Fibroblast of lung (primary cell): ENCODE measurements around the gene NAA10. TPM values are rescaled to one million over a fixed set of nuclear protein-coding genes. Genes with fewer than 3 reads are reported as not detected.

ENCODE experiments used
- DNase-seq, 2 donors: peaks; one replicate each; pipeline versions ENCODE4 v3.0.0 to v3.0.0-alpha.2; 2010; ENCODE audit warnings: low read depth in 2 of 2
- H2AFZ ChIP-seq: 2 replicates; pipeline ENCODE4 v1.5.1; 2012; ENCODE audit warnings: low read length, control low read depth, inconsistent platforms
- H3K27ac ChIP-seq: 2 replicates; pipeline ENCODE4 v1.5.1; 2011; ENCODE audit warnings: low read length, control low read depth; ENCODE audit not compliant: insufficient read depth
- H3K27me3 ChIP-seq: 2 replicates; pipeline ENCODE4 v1.5.1; 2011; ENCODE audit warnings: mild to moderate bottlenecking, low read length; ENCODE audit not compliant: control insufficient read depth, insufficient read depth
- H3K36me3 ChIP-seq: 2 replicates; pipeline ENCODE4 v1.5.1; 2011; ENCODE audit warnings: low read length; ENCODE audit not compliant: control insufficient read depth, insufficient read depth
- H3K4me1 ChIP-seq: 2 replicates; pipeline ENCODE4 v1.5.1; 2011; ENCODE audit warnings: low read length; ENCODE audit not compliant: control insufficient read depth, insufficient read depth; ENCODE audit errors: extremely low read depth
- H3K4me2 ChIP-seq: 2 replicates; pipeline ENCODE4 v1.5.1; 2011; ENCODE audit warnings: low read length, control low read depth; ENCODE audit not compliant: insufficient read depth; ENCODE audit errors: extremely low read depth
- H3K4me3 ChIP-seq, 4 experiments: fragments of 200-600 bp in 1 of 4; sonication (generic) in 1 of 4; replicated peaks in 1 of 4; 2 replicates each; pipeline ENCODE4 v1.5.1; 2011 to 2016; ENCODE audit warnings: low read length in 4 of 4, low read depth in 3 of 4, mild to moderate bottlenecking in 3 of 4, control low read depth in 2 of 4, inconsistent platforms in 1 of 4, mixed read lengths in 1 of 4; ENCODE audit not compliant: insufficient read depth in 1 of 4; ENCODE audit errors: control extremely low read depth in 1 of 4
- H3K79me2 ChIP-seq: 2 replicates; pipeline ENCODE4 v1.5.1; 2012; ENCODE audit warnings: mild to moderate bottlenecking, low read length, inconsistent platforms; ENCODE audit not compliant: control insufficient read depth, insufficient read depth
- H3K9ac ChIP-seq: 2 replicates; pipeline ENCODE4 v1.5.1; 2011; ENCODE audit warnings: mild to moderate bottlenecking, low read length, control low read depth; ENCODE audit not compliant: insufficient read depth
- H3K9me3 ChIP-seq: 2 replicates; pipeline ENCODE4 v1.5.1; 2012; ENCODE audit warnings: low read depth, low read length; ENCODE audit not compliant: control insufficient read depth, insufficient read depth
- H4K20me1 ChIP-seq: 2 replicates; pipeline ENCODE4 v1.5.1; 2011; ENCODE audit warnings: low read length; ENCODE audit not compliant: control insufficient read depth, insufficient read depth; ENCODE audit errors: extremely low read depth
- EZH2 ChIP-seq: IDR thresholded peaks from 2 replicates; pipeline ENCODE4 v1.5.1; 2012; ENCODE audit warnings: low read length, control low read depth, mild to moderate bottlenecking; ENCODE audit errors: missing control alignments
- polyA plus RNA-seq, 2 donors: library from polyadenylated mRNA; depleted of rRNA in 1 of 2; stranded (reverse) in 1 of 2; unstranded in 1 of 2; fragments of >200 nt; gene quantifications; 2 replicates each; pipeline ENCODE4 v1.2.1, GENCODE V29; 2011 to 2012; ENCODE audit warnings: missing spikeins in 1 of 2
- total RNA-seq: library from RNA; depleted of rRNA; stranded (reverse); fragments of >200 nt; gene quantifications from 2 replicates; pipeline ENCODE4 v1.2.1, GENCODE V29; 2014
- TF ChIP-seq, protein P1 (sequence below), 2 donors: IDR thresholded peaks in 1 of 2; conservative IDR thresholded peaks in 1 of 2; 1 replicate in 1 of 2; 2 replicates in 1 of 2; pipeline ENCODE4 v1.5.1; 2011 to 2012; ENCODE audit warnings: low read length in 2 of 2, control low read depth in 1 of 2, inconsistent platforms in 1 of 2, low read depth in 1 of 2, mild to moderate bottlenecking in 1 of 2

NAA10 gene
- total and polyA plus RNA-seq, 2 donors (not counting 1 experiment from before 2014, with no cell fraction given) = 37.0 to 66.2 TPM

DNA sequence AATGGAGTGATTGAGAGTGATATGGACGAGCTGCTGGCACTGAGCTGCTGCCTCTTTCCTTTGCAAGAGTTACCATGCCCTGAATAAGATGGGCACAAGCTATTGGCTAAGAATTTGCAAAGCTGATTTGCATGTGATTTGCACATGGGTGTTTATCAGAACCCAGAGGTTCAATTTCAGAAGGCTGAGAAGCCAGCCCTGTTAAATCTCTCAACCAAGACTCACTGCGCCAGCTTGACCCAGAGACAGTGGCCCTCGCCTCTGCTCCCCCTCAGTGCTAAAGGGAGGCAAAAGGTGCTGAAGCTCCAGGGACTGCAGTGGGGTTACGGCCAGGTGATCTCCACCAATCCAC is 9.5 kb downstream of the NAA10 start:
- Histone ChIP-seq H2AFZ (no peak overlapping the region), H3K4me3 (no peak overlapping the region), H3K79me2 (no peaks in the 10 kb centered on the region), H3K9ac (no peak overlapping the region), H3K9me3 (no peaks in the 10 kb centered on the region), H3K27me3 (no peaks in the 10 kb centered on the region), H3K4me2 (no peak overlapping the region), H4K20me1 (no peaks in the 10 kb centered on the region), H3K27ac (no peak overlapping the region), H3K36me3 (peaks cover 3% of the 10 kb centered on the region), H3K4me1 (peaks cover 7% of the 10 kb centered on the region)
- DNase-seq = no peak
- TF ChIP-seq, protein P1, sequence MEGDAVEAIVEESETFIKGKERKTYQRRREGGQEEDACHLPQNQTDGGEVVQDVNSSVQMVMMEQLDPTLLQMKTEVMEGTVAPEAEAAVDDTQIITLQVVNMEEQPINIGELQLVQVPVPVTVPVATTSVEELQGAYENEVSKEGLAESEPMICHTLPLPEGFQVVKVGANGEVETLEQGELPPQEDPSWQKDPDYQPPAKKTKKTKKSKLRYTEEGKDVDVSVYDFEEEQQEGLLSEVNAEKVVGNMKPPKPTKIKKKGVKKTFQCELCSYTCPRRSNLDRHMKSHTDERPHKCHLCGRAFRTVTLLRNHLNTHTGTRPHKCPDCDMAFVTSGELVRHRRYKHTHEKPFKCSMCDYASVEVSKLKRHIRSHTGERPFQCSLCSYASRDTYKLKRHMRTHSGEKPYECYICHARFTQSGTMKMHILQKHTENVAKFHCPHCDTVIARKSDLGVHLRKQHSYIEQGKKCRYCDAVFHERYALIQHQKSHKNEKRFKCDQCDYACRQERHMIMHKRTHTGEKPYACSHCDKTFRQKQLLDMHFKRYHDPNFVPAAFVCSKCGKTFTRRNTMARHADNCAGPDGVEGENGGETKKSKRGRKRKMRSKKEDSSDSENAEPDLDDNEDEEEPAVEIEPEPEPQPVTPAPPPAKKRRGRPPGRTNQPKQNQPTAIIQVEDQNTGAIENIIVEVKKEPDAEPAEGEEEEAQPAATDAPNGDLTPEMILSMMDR (conservative IDR thresholded peaks at IDR 0.05 in 1 of 2, IDR thresholded peaks at IDR 0.05 in 1 of 2; ENCODE audit: low read depth in 1 of 2, low read length in 2 of 2) = no peak
- no peak for TF ChIP-seq EZH2

DNA sequence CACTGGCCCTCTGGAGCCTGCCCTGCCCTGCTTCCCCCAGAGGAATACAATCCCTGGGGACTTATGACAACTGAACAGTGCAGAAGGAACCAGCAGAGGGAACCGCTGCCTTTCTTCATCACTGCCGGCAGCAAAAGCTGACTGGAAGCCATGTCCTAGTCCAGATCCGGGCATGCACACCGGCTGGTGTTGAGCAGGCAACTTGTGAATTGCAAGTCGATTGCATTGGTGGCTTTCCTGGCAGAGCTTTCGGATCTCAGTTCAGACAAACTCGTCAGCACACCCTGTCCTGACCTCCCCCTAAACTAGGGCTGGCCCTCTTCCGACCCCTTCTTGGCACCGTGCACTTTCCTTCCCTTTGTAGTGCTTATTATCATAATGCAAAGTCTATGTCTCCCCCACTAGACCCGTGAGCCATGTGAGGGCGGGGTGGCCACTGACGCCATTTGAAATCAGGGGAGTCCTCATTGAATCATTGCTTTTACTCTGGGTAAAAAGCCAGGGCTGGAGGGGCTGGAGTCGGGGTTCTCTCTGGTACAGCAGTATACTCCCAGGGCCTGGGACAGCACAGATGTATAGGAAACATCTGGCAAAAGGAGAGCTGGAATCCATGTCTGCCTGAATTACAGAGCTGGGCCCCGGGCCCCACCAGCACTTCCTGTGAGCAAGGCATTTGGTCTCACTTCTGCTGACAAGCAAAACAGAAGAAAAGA is 10.5 kb downstream of the NAA10 start:
- H3K36me3 ChIP-seq = no peaks in the 10 kb centered on the region
- peak; percentile 23 to 53 for DNase-seq
- no peak overlapping the region for H3K9ac ChIP-seq
- H3K27ac ChIP-seq = no peak overlapping the region
- peaks cover 7% of the 10 kb centered on the region for H3K4me1 ChIP-seq
- H3K27me3 ChIP-seq = no peaks in the 10 kb centered on the region
- H3K9me3 ChIP-seq = no peaks in the 10 kb centered on the region
- H4K20me1 ChIP-seq = no peaks in the 10 kb centered on the region
- H3K4me3 ChIP-seq = no peak overlapping the region
- no peaks in the 10 kb centered on the region for H3K79me2 ChIP-seq
- H3K4me2 ChIP-seq = no peak overlapping the region
- TF ChIP-seq EZH2 = no peak
- TF ChIP-seq, protein P1 (conservative IDR thresholded peaks at IDR 0.05 in 1 of 2, IDR thresholded peaks at IDR 0.05 in 1 of 2; ENCODE audit: low read depth in 1 of 2, low read length in 2 of 2) = peak; percentile 9 to 13
- no peak overlapping the region for H2AFZ ChIP-seq

- Histone ChIP-seq H3K79me2 (no peaks in the 10 kb centered on the region), H2AFZ (no peak overlapping the region), H3K4me1 (peaks cover 7% of the 10 kb centered on the region), H3K4me3 (no peak overlapping the region), H3K4me2 (no peak overlapping the region), H3K9ac (no peak overlapping the region), H3K36me3 (no peaks in the 10 kb centered on the region), H4K20me1 (no peaks in the 10 kb centered on the region), H3K9me3 (no peaks in the 10 kb centered on the region), H3K27me3 (no peaks in the 10 kb centered on the region), H3K27ac (no peak overlapping the region)
- DNase-seq = peak; percentile 57 to 63
- TF ChIP-seq, protein P1 (conservative IDR thresholded peaks at IDR 0.05 in 1 of 2, IDR thresholded peaks at IDR 0.05 in 1 of 2; ENCODE audit: low read depth in 1 of 2, low read length in 2 of 2) = peak; percentile 38 to 62
- TF ChIP-seq EZH2 = no peak
These were observed 11.6 kb downstream of the NAA10 start for GRCh38 chrX:153922932-153923857.
